Stimulated activated CD8-positive, alpha-beta memory T cell treated with anti-CD3 and anti-CD28 coated beads, Interleukin-15, amount 100 ng/mL, for 24 hours (primary cell): ENCODE data around the gene AXDND1.
"Not testable (repeated sequence)": the region's sequence is repeated elsewhere in the genome, so short reads cannot be mapped to it uniquely, and the experiment has no call there.

Experiments used
- DNase-seq: peaks from one replicate; pipeline ENCODE4 v3.0.0-alpha.2; 2020; ENCODE audit warnings: low read depth

Gene AXDND1, protein sequence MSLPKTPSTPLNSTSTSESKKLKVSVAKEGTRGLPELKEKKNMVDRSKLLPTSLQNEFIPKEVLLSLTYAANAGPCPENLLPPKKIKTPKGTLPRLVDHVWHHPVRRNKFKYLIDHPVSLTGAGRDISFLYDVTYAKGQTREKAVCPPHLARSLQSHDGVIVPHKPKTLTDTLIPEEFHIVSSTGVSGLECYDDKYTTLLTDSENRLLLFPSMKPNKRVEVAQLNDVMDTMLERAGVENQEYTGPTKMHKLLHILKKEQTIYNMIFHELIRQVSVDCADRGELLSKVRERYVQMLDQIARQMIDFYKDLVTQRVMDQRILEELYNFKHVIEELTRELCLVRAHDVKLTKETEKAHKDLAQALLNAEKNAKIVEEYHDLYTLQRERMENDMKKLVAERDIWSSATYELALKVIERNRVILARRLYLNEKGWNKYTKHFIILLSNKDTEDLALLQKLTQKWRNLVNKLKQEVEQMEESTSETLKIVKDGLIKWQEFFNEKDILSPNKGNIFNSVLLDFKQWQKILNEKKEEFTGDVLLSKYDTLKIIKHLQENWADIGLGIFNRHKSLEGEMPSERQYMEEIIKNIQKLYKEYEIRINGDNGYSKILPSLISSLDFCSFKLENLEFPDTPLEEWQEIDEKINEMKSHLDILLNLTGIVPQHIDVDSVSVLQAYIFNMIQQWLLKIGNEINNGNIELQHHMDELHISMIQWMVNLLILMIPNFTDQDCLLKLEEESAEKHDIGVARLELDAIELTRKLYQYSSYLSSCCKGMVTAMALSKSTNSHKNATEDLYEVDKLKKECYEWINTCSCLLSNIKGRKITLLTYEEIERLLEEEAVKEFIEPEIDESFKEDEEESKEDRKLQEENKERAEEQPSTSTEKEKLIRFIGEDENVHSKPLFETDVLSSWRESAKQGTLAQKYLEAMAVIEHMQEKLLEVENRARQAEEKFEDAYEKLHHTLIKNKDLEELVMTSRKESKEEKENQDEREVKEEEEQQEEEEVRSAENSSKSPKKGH

DNA sequence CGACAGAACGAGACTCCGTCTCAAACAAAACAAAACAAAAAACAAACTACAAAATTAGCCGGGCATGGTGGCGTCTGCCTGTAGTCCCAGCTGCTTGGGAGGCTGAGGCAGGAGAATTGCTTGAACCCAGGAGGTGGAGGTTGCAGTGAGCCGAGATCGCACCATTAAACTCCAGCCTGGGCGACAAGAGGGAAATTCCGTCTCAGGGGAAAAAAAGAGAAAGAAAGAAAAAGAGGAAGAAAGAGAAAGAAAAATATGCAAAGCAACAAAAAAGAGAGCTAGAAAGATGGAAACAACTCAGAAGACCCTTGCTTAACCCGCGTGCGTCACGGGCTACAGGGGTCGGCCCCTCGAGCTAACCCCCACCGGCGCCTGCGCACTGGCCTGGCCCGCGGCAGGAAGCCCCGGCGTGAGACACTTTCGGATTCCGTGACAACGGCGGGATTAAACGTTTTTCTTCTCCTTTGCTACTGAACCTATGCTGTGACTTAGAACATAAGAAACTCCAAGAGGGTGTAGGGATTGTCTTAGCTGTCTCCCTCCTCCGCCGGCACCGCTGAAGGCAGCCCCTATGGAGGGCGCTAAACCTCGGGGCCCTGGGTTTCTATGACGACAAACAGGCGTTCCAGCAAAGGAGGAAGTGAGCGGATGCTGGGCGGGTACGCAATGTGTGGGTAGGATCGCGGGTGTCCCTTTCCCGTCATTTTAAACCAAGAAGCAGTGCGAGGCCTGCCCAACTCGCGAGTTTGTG, at the start of gene AXDND1:
Gene AXDND1 (plus strand): TSS at position 630 of the 751 bp plus-strand sequence. CDS start 539 bp downstream, outside the sequence.
- peak; percentile 81 for DNase-seq

DNA sequence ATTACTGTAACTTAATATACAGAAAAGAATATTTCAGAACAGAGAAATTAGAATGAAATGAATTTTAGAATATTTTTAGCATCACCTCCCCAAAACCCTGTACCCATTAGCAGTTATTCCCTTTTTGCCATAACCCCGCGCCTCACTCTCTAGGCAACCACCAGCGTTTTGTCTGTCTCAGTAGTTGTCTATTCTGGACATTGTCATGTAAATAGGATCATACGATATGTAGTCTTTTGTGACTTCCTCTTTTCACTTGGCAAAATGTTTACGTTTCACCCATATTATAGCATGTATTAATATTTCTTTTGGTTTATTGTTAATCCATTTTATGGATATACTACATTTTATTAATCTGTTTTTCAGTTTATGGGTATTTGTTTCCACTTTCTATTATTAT, 47.3 kb upstream of the AXDND1 start:
- DNase-seq: no peak

DNA sequence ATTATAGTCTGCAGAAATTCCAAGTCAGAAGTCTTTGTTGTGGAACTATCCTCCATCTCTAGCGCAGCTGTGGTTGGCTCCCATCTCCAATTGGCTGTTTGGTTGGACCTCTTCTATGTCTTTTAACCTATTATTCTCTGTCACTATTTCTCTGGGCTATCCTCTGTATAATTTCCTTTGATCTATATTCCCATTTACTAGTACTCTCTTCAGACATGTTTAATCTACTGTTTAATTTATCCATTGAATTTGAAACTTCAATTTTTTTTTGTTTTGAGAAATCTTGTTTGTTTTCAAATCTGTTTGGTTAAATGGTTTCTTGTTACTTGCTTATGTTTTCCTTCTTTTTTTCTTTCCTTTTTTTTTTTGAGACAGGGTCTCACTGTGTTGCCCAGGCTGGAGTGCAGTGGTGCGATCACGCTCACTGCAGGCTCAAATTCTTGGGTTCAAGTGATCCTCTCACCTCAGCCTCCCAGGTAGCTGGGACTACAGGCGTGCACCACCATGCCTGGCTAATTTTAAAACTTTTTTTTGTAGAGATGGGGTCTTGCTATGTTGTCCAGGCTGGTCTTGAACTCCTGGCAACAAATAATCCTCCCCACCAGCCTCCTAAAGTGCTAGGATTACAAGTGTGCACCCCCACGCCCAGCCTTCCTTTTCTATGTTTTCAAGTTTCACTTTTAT, 44.1 kb upstream of the AXDND1 start:
- DNase-seq: no peak

DNA sequence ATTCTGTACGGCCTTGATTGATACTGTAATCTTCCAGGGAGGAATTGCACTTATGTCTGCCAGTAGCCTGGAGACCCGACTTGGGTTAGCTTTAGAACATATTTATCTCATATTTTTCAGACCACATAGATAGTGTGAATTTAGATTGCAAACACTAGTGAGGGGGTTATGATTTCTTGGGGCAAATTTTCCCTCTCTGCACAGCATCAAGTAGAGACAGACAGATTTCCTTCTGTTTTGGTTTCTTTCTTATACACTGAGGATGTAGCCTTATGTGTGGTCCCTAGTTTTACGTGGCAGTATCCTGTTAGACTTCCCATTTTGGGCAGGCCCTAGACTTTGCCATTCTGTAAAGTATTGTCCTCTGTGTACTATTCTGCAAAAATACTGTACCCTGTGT, 43.2 kb upstream of the AXDND1 start:
- no peak for DNase-seq

DNA sequence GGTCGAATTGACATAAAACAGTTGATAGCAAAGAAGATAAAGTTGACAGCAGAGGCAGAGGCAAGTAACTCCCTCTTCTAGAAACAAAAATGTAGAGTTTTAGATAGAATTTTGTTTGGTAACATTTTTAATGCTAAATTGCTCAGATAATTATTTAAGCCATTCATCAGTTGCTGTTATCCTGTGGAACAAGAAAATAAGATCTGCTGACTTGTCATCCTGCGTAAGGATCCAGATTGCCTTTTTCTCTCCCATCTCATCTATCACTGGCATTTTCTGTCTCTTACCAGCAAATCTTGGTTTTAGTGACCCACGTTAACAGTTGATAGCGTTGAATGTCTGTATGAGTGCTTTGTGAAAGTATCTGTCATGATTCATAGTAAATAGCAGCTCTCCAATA, 42.3 kb upstream of the AXDND1 start:
- DNase-seq: no peak

DNA sequence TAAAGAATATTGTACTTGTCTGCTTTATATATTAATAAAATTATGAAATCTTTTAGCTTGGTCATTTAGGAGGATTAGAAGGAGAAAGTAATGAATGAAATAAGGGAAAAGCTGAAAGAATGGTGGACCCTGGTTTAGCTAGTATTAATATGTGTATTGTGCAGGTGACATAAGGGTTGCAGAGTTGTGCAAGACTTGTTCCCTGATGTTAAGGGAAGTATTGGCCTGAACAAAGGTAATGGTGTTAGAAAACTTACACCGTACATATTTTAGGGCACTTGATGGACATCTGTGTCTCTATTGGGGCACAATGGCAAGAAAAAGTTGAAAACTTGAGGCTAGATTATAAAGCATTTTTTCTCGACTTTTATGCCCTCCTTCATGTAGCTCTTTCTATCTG, 39.9 kb upstream of the AXDND1 start:
- no peak for DNase-seq

DNA sequence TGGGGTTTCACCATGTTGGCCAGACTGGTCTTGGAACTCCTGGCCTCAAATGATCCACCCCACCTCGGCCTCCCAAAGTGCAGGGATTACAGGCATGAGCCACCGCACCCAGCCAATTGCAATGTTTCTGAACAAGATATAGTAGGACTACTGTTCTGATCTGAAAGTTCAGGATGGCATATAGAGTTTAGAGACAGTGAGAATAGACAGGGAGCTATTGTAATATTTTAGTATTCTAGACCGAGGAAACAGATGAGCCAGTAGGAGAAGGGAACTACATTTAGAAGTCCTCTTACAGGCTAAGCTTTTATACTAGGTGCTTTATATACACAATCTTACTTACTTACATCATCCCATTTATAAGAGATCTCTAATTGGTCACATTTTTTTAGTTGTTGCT, 39.0 kb upstream of the AXDND1 start:
- DNase-seq: no peak

DNA sequence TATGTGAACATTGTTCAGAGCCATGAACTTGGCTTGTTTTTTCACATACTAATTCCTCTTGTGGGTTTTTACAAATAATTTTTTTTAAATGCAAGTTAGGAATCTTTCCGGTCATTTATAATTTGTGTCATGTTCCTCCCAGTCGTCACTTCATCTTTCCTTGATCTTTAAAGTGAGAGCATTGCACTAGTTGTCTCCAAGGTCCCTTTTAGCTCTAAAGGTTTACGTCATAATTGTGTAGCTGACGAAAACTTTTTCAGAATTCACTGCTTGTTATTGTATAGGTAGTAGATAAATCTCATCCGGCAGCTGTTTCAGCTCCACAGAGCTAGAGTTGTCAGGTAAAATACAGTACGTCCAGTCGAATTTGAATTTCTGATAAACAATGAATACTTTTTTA, 38.6 kb upstream of the AXDND1 start:
- DNase-seq: no peak

DNA sequence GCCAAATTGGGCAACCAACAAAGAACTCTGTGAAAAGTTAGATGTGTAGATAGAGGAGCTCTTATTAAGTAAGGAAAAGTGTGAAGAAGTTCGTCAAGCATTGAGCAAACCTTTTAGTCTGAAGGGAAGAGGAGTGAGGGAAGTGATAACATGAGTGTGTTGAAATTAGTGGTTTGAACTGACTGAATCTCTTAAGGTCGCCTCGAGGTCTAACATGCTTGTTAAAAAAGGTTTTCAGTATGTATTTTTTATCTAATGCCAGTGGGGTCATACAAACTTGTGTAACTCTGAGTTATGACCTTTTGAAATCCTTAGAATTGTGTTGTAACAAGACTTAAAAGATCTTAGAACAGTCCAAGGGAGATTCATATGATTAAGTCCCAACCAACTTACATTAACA, 38.1 kb upstream of the AXDND1 start:
- DNase-seq: no peak

DNA sequence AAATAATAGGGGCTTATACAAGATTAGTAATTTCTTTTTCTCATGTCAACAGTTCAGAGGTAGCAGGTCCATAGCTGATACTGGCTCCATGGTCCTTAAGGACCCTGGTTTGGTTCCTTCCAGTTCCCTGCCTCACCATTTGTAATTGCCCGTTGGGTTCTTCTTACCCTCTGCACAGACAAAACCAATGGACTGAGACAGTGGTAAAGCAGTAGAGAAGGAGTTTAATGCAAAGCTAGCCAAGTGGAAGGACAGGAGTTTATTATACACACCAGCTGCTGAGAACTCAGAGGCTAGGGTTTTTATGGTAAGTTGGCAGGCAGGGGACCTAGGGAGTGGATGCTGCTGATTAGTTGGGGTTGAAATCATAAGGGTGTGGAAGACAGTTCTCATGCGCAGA, 35.9 kb upstream of the AXDND1 start:
- no peak for DNase-seq

DNA sequence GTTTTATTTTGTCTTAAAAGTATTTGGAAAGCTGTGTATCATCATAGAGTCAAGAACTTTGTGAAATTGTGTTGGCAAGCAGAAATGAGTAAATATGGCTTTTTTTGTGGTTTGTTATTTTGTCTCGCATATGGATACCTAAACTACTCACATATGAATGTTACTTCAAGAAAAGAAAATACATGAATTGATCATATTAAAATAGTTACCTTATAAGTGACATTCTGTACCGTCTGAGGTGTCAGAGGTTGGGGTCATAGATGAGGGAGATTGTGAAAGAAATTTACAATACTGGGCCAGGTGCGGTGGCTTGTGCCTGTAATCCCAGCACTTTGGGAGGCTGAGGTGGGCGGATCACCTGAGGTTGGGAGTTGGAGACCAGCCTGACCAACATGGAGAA, 31.3 kb upstream of the AXDND1 start:
- DNase-seq: no peak

DNA sequence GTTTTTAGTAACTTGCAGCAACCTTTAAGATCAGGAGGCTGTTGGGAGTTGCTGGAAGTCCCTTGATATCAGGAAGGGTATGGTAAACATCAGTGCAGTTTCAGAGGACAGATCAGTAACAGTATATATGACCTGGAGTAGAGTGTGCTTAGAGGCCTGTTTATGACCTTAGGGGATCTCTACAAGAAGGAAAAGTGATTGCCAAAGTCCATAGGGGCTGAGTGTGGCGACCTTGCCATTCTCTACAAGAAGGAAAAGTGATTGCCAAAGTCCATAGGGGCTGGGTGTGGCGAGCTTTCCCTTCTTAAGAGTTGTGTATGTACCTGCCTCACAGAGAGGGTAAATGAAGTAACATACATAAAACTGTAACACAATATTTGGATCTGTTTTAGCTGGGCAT, 28.5 kb upstream of the AXDND1 start:
- DNase-seq: no peak

DNA sequence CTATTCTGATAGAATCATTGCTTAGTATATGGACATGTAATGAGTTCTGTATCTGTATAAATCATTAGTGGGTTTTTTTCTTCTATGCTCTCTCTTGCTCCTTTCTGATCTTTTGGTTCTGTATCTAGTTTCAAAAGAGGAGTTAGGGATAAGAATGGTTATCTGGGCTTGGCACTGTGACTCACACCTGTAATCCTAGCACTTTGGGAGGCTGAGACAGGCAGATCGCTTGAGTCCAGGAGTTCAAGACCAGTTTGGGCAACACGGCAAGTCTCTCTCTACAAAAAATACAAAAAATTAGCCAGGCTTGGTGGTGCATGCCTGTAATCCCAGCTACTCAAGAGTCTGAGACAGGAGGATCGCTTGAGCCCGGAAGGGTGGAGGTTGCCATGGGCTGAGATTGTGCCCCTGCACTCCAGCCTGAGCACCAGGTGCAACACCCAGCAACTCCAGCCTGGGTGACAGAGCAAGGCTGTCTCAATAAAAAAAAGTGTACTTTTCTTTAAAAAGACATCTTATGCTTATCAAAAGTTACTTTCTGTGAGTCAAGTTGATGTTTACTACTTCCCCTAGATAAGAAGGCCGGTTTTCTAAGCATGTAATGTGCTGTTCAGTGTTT, 27.7 kb upstream of the AXDND1 start:
- no peak for DNase-seq

DNA sequence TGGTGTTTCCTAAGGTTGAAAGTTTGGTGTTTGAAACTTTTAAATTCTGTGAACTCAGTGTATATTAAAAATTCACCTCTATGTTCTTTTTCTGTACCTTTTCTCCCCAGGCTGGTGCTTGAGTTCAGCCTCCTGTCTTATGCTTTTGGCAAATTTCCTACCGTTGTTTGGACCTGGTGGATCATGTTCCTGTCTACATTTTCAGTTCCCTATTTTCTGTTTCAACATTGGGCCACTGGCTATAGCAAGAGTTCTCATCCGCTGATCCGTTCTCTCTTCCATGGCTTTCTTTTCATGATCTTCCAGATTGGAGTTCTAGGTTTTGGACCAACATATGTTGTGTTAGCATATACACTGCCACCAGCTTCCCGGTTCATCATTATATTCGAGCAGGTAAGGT, 24.9 kb upstream of the AXDND1 start:
- DNase-seq: no peak

DNA sequence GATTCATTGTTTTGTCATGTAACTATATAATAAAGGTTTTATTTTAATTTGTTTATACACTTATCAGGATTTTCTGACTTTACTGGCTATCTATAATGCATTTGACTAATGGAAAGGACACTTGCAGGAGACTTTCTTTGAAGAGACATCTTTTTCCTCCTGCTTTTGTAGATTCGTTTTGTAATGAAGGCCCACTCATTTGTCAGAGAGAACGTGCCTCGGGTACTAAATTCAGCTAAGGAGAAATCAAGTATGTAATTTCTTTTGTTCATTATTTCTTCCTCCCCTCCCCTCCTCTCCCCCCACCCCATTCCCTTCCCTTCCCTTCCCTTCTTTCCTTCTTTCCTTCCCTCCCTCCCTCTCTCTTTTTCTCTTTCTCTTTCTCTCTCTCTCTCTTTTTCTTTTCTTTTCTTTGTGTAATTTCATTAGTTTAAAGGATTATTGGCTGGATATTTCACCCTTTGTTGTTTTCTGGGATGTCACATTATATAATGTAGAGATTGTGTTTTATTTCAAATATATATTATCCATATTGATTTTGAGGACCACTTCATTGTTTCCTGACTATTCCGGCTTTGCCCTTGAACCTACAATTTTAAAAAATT, 23.7 kb upstream of the AXDND1 start:
- no peak for DNase-seq

DNA sequence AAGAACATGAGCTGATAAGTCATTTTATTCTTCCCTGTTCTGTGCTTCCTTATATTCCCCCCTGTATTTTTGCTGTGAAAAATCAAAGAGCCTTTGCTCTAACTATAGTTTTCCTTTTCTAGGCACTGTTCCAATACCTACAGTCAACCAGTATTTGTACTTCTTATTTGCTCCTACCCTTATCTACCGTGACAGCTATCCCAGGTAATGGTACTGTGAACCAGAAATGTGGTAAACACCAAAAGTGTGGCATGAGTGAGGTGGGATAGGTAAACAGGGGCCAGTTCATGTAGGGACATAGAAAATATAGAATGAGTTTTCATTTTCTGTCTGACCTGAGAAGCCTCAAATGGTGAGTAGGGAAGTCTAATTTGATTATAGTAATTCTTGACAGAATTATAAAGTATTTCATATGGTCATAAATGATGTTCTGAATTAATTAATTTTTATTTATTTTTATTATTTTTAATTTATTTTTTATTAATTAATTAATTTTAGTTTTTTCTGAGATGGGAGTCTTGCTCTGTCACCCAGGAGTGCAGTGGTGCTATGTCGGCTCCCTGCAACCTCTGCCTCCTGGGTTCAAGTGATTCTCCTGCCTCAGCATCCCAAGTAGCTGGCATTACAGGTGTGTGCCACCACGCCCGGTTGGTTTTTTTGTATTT, 22.9 kb upstream of the AXDND1 start:
- DNase-seq: no peak

DNA sequence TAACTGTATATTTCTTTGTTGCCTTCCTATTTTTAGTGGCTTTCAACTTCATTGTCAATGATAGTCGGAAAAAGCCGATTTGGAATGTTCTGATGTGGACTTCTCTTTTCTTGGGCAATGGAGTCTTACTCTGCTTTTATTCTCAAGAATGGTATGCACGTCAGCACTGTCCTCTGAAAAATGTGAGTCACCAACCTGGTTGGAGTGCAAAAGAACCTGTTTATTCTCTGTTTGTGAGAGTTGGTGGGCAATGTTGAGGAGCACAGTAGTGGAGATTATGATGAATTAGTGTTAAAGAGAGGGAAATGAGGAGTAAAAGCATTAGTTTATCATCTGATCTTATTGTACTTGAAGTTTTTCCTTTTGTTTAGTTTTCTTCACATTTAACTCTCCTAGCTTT, 14.5 kb upstream of the AXDND1 start:
- DNase-seq: no peak

DNA sequence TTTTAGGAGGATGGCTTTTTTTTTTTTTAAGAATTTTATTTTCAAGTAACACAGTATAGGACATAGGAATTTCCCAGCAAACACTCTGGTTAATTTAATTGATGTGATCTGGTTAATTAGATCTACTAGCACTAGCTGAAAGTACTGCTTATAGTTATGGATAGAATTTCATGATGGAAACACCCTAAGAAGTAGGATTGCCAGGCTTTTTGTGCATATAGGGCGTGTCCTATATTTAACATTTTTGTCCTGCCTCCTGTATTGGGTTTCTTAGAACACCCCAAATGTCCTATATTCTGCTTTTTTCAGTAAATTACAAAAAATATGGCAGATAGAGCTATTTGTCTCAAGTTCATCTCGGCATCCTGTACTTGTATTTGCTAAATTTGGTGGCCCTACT, 13.5 kb upstream of the AXDND1 start:
- DNase-seq: no peak

DNA sequence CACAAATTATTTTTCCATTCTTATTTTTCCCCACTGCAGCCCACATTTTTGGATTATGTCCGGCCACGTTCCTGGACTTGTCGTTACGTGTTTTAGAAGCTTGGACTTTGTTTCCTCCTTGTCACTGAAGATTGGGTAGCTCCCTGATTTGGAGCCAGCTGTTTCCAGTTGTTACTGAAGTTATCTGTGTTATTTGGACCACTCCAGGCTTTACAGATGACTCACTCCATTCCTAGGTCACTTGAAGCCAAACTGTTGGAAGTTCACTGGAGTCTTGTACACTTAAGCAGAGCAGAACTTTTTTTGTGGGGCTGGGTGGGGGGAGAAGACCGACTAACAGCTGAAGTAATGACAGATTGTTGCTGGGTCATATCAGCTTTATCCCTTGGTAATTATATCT, 12.2 kb upstream of the AXDND1 start:
- no peak for DNase-seq

DNA sequence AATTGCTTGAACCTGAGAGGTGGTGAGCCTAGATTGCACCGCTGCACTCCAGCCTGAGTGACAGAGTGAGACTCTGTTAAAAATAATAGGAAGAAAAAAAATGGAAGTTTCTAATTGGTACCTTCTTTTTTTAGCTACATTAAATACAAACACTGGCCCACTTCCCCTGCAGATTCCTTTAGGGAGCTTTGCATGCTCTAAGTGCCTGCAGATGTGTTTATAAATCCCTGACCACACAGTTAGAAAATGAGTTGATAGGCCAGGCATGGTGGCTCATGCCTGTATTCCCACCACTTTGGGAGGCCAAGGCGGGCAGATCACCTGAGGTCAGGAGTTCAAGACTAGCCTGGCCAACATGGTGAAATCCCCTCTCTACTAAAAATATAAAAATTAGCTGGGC, 4.1 kb upstream of the AXDND1 start:
- DNase-seq: not testable (repeated sequence)
